Measurements from ENCODE around the gene PIM1. TPM values are rescaled to one million over a fixed set of nuclear protein-coding genes. Genes with fewer than 3 reads are reported as not detected.

Gene PIM1
- total and polyA plus RNA-seq, 9 of the 15 experiments (the other 6 are each of a cell fraction or from before 2014, with no cell fraction given): 19.0 to 789 (median 212) TPM

- TF ChIP-seq AFF1 (IDR thresholded peaks at IDR 0.05; ENCODE audit: low read depth in 1 of 2, partially characterized antibody in 2 of 2) (peak; percentile 46 to 56), ZNF639 (CRISPR knock-in tag; conservative IDR thresholded peaks at IDR 0.05 in 1 of 2, IDR thresholded peaks at IDR 0.05 in 1 of 2) (peak in 1 of 2 experiments; percentile 30; a peak in 1 of 4 replicates), ZNF24 (IDR thresholded peaks at IDR 0.05) (peak; percentile 42; the same call in 1 of the 2 replicates), E2F5 (CRISPR knock-in tag; IDR thresholded peaks at IDR 0.05) (no peak), FOXJ2 (tag; IDR thresholded peaks at IDR 0.05) (no peak), XRCC3 (IDR thresholded peaks at IDR 0.05) (no peak), TBL1XR1 (IDR thresholded peaks at IDR 0.05; ENCODE audit: low read length in 2 of 2) (0 out of 4 replicates have a peak, but pooled peaks have one; percentile 11 to 43), SMARCA4 (IDR thresholded peaks at IDR 0.05) (peak; percentile 61), MNT (conservative IDR thresholded peaks at IDR 0.05) (peak in 1 of 2 experiments; percentile 55; a peak in 2 of 4 replicates), SMC3 (conservative IDR thresholded peaks at IDR 0.05; ENCODE audit: insufficient read depth, low read depth, low read length) (peak; percentile 99), CC2D1A (IDR thresholded peaks at IDR 0.05) (peak; percentile 96), THRA (IDR thresholded peaks at IDR 0.05) (no peak), NUFIP1 (IDR thresholded peaks at IDR 0.05; ENCODE audit: partially characterized antibody) (no peak), HSF4 (CRISPR knock-in tag; IDR thresholded peaks at IDR 0.05; ENCODE audit: borderline replicate concordance) (peak; percentile 68; the same call in 1 of the 2 replicates), HMBOX1 (IDR thresholded peaks at IDR 0.05) (peak; percentile 72), FOXK1 (CRISPR knock-in tag; IDR thresholded peaks at IDR 0.05; ENCODE audit: borderline replicate concordance) (no peak), POLR2A (conservative IDR thresholded peaks at IDR 0.05) (no peak)
Observed at GRCh38 chr6:37210313-37210968, 40.5 kb downstream of the PIM1 start (continued).
